DMS79 treated with DMSO at 0.1 percent for 48 hours (cell line): Measurements from ENCODE around the gene GPC3.
"Not testable (repeated sequence)": the region's sequence is repeated elsewhere in the genome, so short reads cannot be mapped to it uniquely, and the experiment has no call there.

Source experiments
- DNase-seq: peaks from one replicate; lab custom pipeline; 2025; lab: John Stamatoyannopoulos, UW

GPC3 gene

DNA sequence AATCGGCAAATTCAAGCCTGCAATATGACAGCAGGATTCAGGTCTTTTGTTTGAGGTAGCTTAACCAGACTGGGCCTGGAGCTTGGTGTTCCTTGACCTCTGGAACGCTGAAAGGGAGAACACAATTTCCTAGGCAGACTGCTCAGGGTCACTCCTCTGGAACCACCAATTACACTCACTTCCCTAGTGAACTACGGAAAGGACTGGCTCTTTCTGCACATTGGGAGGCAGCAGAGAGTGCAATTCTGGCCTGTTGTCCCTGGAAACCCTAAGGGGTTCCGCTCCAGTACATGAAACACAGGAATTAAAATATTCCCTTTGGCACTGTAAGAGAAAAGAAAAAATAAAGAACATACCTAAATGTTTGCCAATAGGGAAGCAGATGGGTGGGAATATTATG lies 58.6 kb downstream of the GPC3 start:
- no peak for DNase-seq

DNA sequence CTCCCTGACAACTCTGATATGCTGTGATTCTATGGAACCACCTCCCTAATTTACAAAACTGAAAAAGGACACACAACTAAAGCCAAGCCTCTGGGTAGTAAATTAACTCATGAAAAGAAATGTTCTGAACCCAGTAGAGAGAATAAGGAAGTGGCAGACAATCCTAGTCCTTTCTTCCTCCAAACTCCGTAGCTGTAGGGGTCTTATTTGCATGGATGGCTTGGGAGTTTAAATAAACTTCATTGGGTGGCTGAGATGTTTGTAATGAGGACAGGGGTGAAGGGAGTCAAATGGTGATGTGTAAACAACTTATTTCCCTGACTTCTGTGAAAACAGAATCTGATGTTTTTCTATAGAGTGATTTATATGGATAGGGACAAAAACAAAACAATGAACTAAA lies 59.3 kb downstream of the GPC3 start:
- no peak for DNase-seq

- no peak for DNase-seq
Measured at GRCh38 chrX:133924548-133924947, 60.8 kb downstream of the GPC3 start.

DNA sequence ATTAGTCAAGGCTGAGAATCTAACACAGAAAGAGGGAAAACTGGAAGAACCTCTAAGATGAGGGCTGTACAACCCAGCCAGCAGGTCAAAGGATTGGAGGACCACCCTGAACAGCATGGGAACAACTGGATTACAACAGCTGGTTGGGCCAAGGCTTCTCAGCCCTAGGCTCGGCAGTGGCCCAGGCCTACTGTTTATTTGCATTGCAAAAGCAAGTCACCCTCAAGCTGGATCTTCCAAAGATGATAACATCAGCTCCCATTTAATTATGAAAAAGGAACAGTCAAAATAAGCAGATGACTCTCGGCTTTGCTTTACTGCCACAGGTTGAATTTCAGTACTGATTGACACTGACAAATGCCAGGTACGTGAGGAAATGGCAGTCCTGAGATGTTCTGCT lies 61.8 kb downstream of the GPC3 start:
- DNase-seq = no peak

- no peak for DNase-seq
Measured at GRCh38 chrX:133923113-133923512, 62.3 kb downstream of the GPC3 start.

DNA sequence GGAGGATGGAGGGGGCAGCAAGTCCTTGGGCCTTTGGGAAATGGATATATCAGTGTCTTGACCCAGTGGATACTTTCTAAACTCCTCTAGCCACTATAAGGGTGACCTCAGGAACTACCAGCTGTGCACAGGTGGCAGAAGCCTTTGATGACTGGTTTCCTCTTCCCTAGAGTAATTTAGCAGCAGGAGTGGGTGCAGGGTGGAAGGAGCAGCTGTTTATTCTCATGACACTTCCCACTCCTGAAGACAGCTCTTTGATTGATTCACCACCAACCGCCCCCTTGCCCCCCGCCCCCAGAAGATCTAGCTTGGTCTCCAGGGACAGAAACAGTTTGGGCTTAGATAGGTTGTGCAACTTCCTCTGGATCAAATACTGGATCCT lies 63.0 kb downstream of the GPC3 start:
- DNase-seq = no peak

- no peak for DNase-seq
Measured at GRCh38 chrX:133921764-133922389, 63.5 kb downstream of the GPC3 start.

GRCh38 chrX:133921086-133921485 lies 64.3 kb downstream of the GPC3 start:
- DNase-seq = no peak

DNA sequence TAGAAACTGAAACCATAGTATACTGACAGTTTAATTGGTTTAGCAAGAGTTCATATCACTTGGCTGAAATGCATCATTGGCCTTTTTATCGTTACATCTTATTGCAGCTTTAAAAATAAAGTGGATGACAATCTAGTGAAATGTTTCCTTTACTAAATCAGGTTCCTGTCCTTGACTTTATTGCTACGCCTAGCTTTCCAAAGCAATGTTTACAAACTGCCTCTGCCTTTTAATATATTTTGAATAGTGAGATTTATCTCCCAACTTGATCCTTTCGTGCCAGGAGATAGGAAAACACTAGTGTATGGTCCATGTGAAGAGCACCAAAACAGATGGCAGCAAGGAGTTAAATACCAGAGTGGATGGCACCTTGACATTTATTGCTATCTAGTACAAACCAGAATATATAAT lies 67.0 kb downstream of the GPC3 start:
- DNase-seq = no peak

DNA sequence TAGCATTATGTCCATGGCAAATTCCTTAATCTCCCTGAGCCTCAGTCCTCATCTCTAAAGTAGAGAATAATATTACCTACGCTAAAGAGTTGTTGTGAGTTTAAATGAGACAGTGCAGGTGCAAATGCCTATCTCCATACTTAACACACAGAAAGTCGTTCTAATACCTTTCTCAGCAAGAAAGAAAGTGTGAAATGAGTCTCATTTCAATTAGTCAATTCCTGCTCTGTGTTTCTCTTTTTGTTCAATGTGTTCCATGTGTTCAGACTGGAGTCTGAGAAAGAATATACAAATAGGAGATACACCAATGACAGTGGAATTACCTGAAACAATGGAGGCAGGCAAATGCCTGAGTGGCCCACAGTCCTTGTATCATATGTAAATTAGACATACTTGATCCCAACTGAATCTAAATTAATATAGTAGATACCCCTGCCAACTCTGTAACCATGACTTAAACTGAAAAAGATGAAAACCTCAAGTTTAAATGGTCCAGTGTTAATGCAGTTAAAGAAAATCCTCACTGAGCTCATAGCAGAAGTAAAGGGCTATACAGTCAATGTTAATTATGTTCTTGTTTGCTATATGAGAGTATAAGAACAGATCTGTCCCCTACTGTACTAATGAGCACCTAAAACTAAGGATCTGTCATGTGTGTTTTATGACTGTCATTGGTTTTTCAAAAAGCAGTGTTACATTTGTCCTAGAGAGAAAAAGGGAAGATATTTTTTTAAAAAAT lies 68.2 kb downstream of the GPC3 start:
- no peak for DNase-seq

- DNase-seq = no peak
Measured at GRCh38 chrX:133913658-133914388, 71.6 kb downstream of the GPC3 start.

GRCh38 chrX:133913009-133913408 lies 72.4 kb downstream of the GPC3 start:
- DNase-seq = no peak

- DNase-seq = no peak
Measured at GRCh38 chrX:133911825-133912495, 73.4 kb downstream of the GPC3 start.

GRCh38 chrX:133910539-133910938 lies 74.9 kb downstream of the GPC3 start:
- DNase-seq = no peak

DNA sequence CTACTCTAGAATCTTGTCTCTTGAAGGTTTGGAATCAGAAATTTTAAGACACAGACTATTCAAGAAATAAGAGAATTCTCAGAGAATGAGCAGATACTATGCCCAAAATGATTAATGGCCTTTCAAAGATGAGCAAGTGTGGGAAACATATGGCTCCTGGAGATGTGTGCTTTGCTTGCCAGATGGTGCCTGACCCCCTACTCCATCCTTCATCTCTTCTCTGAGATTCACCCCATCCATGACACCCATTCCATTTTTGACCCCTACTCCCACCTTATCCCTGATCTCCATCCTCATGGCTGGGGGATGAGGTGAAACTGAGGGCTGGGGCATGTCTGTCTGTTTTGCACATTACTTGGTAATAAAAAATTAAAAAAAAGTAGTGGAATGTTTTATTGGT lies 75.5 kb downstream of the GPC3 start:
- no peak for DNase-seq

DNA sequence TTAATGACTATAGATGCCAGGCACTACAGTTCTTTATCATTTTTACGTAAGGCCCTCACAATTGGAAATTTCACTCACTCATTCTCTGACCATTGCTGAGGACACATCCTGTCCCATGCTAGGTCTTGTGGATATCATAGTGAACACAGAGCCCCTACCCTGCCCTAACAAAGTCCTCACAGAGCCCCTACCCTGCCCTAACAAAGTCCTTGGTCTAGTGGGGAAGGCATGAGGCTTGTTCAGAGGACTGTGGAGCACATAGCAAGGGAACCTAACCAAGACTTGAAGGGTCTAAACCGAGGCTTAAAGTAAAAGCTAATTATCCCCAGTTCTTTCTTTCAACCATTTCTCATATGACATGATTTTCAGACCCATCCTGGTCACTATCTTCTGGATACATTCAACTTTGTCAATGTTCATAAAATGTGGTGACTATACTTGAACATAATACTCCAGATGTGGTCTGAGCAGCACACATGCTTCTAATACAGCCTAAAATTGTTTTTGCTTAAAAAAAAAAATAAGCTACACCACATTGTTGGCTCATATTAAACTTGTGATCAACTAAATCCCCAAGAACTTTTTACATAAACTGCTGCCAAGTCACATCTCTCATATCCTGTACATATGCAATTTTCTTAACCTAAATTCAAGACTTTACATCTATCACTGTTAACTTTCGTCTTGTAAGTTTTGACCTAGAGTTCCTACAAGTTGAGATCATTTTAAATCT lies 77.0 kb downstream of the GPC3 start:
- DNase-seq = no peak

DNA sequence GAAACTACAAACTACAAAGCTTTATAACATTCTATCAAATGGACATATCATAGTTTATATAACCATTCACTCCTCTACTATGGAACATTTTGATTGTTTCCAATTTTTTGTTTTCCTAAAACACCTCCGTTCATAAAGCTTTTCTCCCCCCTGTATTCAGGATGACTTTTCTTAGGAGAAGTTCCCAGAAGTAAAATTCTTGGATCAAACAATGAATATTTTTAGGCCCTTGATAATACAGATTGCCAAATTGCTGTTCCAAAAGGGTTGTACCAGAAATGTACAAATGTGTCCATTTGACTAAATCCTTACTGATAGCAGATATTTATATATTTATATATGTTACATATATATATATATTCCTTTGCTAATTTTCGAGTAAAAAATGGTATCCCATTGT lies 77.8 kb downstream of the GPC3 start:
- DNase-seq = no peak

- no peak for DNase-seq
Measured at GRCh38 chrX:133905305-133905704, 80.1 kb downstream of the GPC3 start.

DNA sequence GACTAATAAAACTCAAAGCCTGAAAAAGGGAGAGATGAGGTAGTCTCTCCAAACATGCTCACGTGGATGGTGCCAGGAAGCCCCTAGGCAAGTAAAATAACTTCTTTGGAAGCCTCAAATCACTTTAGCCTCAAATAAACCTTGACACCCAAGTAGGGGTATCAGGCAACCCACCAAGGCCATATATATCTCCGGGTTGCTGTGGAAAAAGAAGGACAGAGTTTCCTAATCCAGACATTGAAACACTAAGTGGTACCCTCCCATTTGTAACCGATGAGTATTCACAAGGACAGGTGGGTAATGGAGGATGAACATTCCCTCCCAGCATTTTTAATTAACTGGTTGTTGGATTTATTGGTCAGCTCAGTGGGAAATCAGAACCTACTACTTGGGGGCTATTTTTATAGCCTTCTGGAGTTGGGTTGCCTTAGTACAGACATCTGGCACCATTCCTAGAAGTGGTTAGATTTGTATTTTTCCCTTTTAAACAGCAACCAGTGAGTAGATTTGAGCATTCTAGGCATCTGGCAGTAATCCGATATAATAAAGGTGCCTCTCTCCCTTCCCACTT lies 87.7 kb downstream of the GPC3 start:
- no peak for DNase-seq

DNA sequence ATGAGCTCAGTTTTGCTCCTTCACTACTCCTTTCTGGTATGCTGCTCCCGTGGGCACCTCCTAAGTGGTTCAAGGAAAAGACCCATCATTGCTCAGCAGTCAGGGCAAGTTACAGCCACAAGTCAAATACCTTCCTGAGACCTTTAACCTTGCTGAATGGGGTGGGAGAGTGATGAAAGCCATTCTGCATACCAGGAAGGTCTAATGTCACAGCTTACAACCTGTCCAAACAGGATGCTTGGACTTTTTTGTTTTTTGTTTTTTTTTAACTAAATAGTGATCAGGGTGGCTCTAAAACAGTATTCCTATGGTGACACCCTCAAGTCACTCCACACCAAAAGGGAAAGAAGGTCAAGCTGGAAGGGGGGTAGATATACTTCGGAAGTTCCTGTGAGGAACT lies 93.1 kb downstream of the GPC3 start:
- no peak for DNase-seq

- no peak for DNase-seq
Measured at GRCh38 chrX:133888984-133889383, 96.4 kb downstream of the GPC3 start.

- DNase-seq = not testable (repeated sequence)
Measured at GRCh38 chrX:133888084-133888483, 97.3 kb downstream of the GPC3 start.
